Body of pancreas (tissue), 4 donors: Measurements from ENCODE around the gene NFYC. TPM values are rescaled to one million over a fixed set of nuclear protein-coding genes. Genes with fewer than 3 reads are reported as not detected.
A peak's percentile ranks its signal among the peaks of the same experiment; 100 is the strongest.

Experiments used
- ATAC-seq: fragments of 150-250 bp; one replicate; pipeline ENCODE4 v1.9.1; 2016
- DNase-seq, 4 donors: peaks; one replicate each; pipeline ENCODE4 v3.0.0-alpha.2; 2019
- H3K27ac ChIP-seq, 4 donors: fragments of 200-600 bp; sonication (generic); 1 replicate in 3 of 4; 2 replicates in 1 of 4; pipeline versions ENCODE4 v1.5.1 to v1.6.1; 2016 to 2019; ENCODE audit warnings: mild to moderate bottlenecking in 1 of 4, mixed read lengths in 1 of 4, moderate library complexity in 1 of 4
- H3K27me3 ChIP-seq, 2 donors: fragments of 200-600 bp; sonication (generic); one replicate each; pipeline ENCODE4 v1.6.0; 2016; ENCODE audit warnings: mild to moderate bottlenecking in 1 of 2
- H3K36me3 ChIP-seq, 2 donors: fragments of 200-600 bp; sonication (generic); replicated peaks in 1 of 2; 2 replicates each; pipeline ENCODE4 v1.5.1; 2016; ENCODE audit warnings: low read depth in 2 of 2; ENCODE audit not compliant: insufficient read depth in 1 of 2
- H3K4me1 ChIP-seq: fragments of 200-600 bp; sonication (generic); one replicate; pipeline ENCODE4 v1.6.0; 2016
- H3K4me3 ChIP-seq, 2 donors: fragments of 200-600 bp; sonication (generic); 1 replicate in 1 of 2; 2 replicates in 1 of 2; pipeline ENCODE4 v1.5.1; 2016 to 2019
- H3K9me3 ChIP-seq, 3 donors: fragments of 200-600 bp; sonication (generic); 1 replicate in 2 of 3; 2 replicates in 1 of 3; pipeline ENCODE4 v1.5.1; 2016
- CTCF ChIP-seq, 7 experiments: fragments of 450-650 bp in 4 of 7; fragments of 200-600 bp in 3 of 7; sonication (generic) in 3 of 7; IDR thresholded peaks; one replicate each; pipeline ENCODE4 v1.5.1; 2016 to 2019; ENCODE audit warnings: antibody characterized with exemption in 7 of 7
- POLR2A ChIP-seq, 3 donors: fragments of 450-650 bp; IDR thresholded peaks; one replicate each; pipeline ENCODE4 v1.6.1; 2016; ENCODE audit warnings: antibody characterized with exemption in 3 of 3, mild to moderate bottlenecking in 2 of 3
- WGBS, 2 donors: methylation state at CpG; one replicate each; pipeline ENCODE4 v1.1.5; 2017; 5-methylcytosine and 5-hydroxymethylcytosine counted together
- intact Hi-C: fragments of 100-400 bp; cut with DNase I; formaldehyde crosslinking; loops from one replicate; pipeline ENCODE4 v1.15.1; 2023
- total RNA-seq, 2 donors: library from RNA; depleted of rRNA; stranded (reverse); fragments of >200 nt; gene quantifications; one replicate each; pipeline ENCODE4 v1.1.0, GENCODE V29; 2016

The NFYC gene
- total RNA-seq, 2 donors from 2014 or later = 37.2 to 44.9 TPM

GRCh38 chr1:40796939-40797667, 105.6 kb downstream of the NFYC start:
- no peak for TF ChIP-seq POLR2A (IDR thresholded peaks at IDR 0.05)
- no peak for TF ChIP-seq CTCF (IDR thresholded peaks at IDR 0.05)
- no peak overlapping the region for H3K4me3 ChIP-seq
- peaks cover 43% of the 10 kb centered on the region for H3K4me1 ChIP-seq
- intact Hi-C loops = no loop called here
- H3K9me3 ChIP-seq = no peaks in the 10 kb centered on the region
- 64 to 71% methylated on average over 9 of the region's 9 CpGs for WGBS, 2 donors
- no peaks in the 10 kb centered on the region for H3K36me3 ChIP-seq
- H3K27me3 ChIP-seq = no peaks in the 10 kb centered on the region
- ATAC-seq (peak; percentile 27), DNase-seq (peak; percentile 32 to 62 (median 60))
- peak overlapping the region; percentile 13 to 78 (median 51) for H3K27ac ChIP-seq

DNA sequence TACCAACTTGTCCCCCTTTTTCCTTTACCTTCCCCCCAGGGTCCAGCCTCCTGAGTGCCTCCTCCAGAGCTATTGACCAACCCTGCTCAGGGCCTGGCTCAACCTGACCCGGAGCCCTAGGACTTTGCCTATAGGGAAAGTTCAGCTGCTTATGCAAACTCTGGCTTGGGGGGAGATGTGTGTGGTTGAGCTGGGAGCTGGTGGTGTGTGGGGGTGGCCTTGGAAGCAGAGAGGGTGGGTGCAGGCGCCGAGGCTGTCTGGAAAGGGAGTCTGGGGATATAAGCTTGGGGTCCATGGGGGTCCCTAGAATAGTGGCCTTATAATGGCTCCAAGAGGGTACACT, 106.1 kb downstream of the NFYC start:
- 79 to 88% methylated on average over 3 of the region's 3 CpGs for WGBS, 2 donors
- Histone ChIP-seq H3K27me3 (no peaks in the 10 kb centered on the region), H3K9me3 (no peaks in the 10 kb centered on the region), H3K27ac (peak overlapping the region; percentile 13 to 78 (median 51)), H3K4me1 (peaks cover 47% of the 10 kb centered on the region), H3K36me3 (no peaks in the 10 kb centered on the region), H3K4me3 (no peak overlapping the region)
- ATAC-seq (no peak), DNase-seq (no peak)
- TF ChIP-seq POLR2A (IDR thresholded peaks at IDR 0.05) = no peak
- intact Hi-C loops = no loop called here

GRCh38 chr1:40798366-40799281, 107.1 kb downstream of the NFYC start:
- H3K27ac ChIP-seq = peak overlapping the region; percentile 14 to 78 (median 58)
- peaks cover 48% of the 10 kb centered on the region for H3K4me1 ChIP-seq

GRCh38 chr1:40799351-40799867, 107.9 kb downstream of the NFYC start:
- Histone ChIP-seq H3K27ac (peak overlapping the region in 3 of 4 donors; percentile 56 to 78 (median 61)), H3K9me3 (no peaks in the 10 kb centered on the region), H3K36me3 (no peaks in the 10 kb centered on the region), H3K27me3 (no peaks in the 10 kb centered on the region), H3K4me1 (peaks cover 48% of the 10 kb centered on the region), H3K4me3 (no peak overlapping the region)
- intact Hi-C loops = no loop called here
- TF ChIP-seq POLR2A (IDR thresholded peaks at IDR 0.05) = no peak
- TF ChIP-seq CTCF (IDR thresholded peaks at IDR 0.05) = no peak
- ATAC-seq (peak; percentile 51), DNase-seq (peak; percentile 58 to 78 (median 75))
- WGBS, 2 donors = 25 to 41% methylated on average over 2 to 9 of the region's 9 CpGs

More at GRCh38 chr1:40798366-40799281, 107.1 kb downstream of the NFYC start:
- H3K4me3 ChIP-seq = no peak overlapping the region
- WGBS, 2 donors = 63 to 85% methylated on average over 7 to 8 of the region's 8 CpGs
- H3K36me3 ChIP-seq = no peaks in the 10 kb centered on the region
- peak in 3 of 4 donors; percentile 52 to 72 (median 68) for DNase-seq
- ATAC-seq = peak; percentile 15
- intact Hi-C loops = no loop called here
- TF ChIP-seq POLR2A (IDR thresholded peaks at IDR 0.05) (no peak), CTCF (IDR thresholded peaks at IDR 0.05) (peak in 1 of 7 experiments; percentile 8)
- H3K27me3 ChIP-seq = no peaks in the 10 kb centered on the region
- H3K9me3 ChIP-seq = no peaks in the 10 kb centered on the region

GRCh38 chr1:40801742-40802077, 110.2 kb downstream of the NFYC start:
- ATAC-seq (no peak), DNase-seq (no peak)
- TF ChIP-seq POLR2A (IDR thresholded peaks at IDR 0.05) (no peak), CTCF (IDR thresholded peaks at IDR 0.05) (no peak)
- no peak overlapping the region for H3K4me3 ChIP-seq
- WGBS, 2 donors = 52 to 76% methylated on average over 3 of the region's 3 CpGs
- peaks cover 48% of the 10 kb centered on the region for H3K4me1 ChIP-seq
- no peaks in the 10 kb centered on the region for H3K36me3 ChIP-seq
- H3K27ac ChIP-seq = peak overlapping the region; percentile 21 to 65 (median 50)
- intact Hi-C loops = no loop called here
- H3K9me3 ChIP-seq = no peaks in the 10 kb centered on the region
- H3K27me3 ChIP-seq = no peaks in the 10 kb centered on the region
